CD4-positive, CD25-positive, alpha-beta regulatory T cell (primary cell): ENCODE measurements around the gene UACA. TPM values are rescaled to one million over a fixed set of nuclear protein-coding genes. Genes with fewer than 3 reads are reported as not detected.
A peak's percentile ranks its signal among the peaks of the same experiment; 100 is the strongest.

Experiments
- ATAC-seq, 2 donors: fragments of 150-1000 bp; cut with Tn5 transposase; one replicate each; pipeline ENCODE4 v1.10.0; 2021; ENCODE audit warnings: low read depth in 2 of 2, moderate number of reproducible peaks in 2 of 2, moderate library complexity in 1 of 2
- DNase-seq, 3 donors: peaks; one replicate each; pipeline versions ENCODE4 v3.0.0 to v3.0.0-alpha.2; 2012 to 2022; ENCODE audit warnings: mixed read lengths in 1 of 3
- H3K27ac ChIP-seq: one replicate; pipeline ENCODE4 v1.7.0; 2013; ENCODE audit warnings: mild to moderate bottlenecking, low read length; ENCODE audit not compliant: insufficient read depth, poor library complexity, severe bottlenecking
- H3K27me3 ChIP-seq: one replicate; pipeline ENCODE4 v1.7.0; 2013; ENCODE audit warnings: low read length; ENCODE audit not compliant: control insufficient read depth, insufficient read depth
- H3K36me3 ChIP-seq: one replicate; pipeline ENCODE4 v1.7.0; 2013; ENCODE audit warnings: mild to moderate bottlenecking, low read length, moderate library complexity; ENCODE audit not compliant: control insufficient read depth, insufficient read depth
- H3K4me1 ChIP-seq: 2 replicates; pipeline ENCODE4 v1.7.0; 2013; ENCODE audit warnings: mild to moderate bottlenecking, low read length; ENCODE audit not compliant: insufficient read depth, control insufficient read depth, poor library complexity, severe bottlenecking
- H3K4me3 ChIP-seq: one replicate; pipeline ENCODE4 v1.7.0; 2013; ENCODE audit warnings: low read depth, mild to moderate bottlenecking, low read length, moderate library complexity
- H3K9me3 ChIP-seq, 2 experiments: 1 replicate in 1 of 2; 2 replicates in 1 of 2; pipeline ENCODE4 v1.7.0; 2013; ENCODE audit warnings: low read length in 2 of 2, mild to moderate bottlenecking in 1 of 2, moderate library complexity in 1 of 2; ENCODE audit not compliant: control insufficient read depth in 2 of 2
- H3K27ac Mint-ChIP-seq, 3 donors: one replicate each; pipeline ENCODE4 v1.8.0; 2020 to 2022; ENCODE audit warnings: mild to moderate bottlenecking in 3 of 3, mixed read lengths in 3 of 3, moderate library complexity in 2 of 3
- H3K27me3 Mint-ChIP-seq: one replicate; pipeline ENCODE4 v1.8.0; 2022; ENCODE audit warnings: mild to moderate bottlenecking, mixed read lengths
- H3K36me3 Mint-ChIP-seq: one replicate; pipeline ENCODE4 v1.8.0; 2020; ENCODE audit warnings: mixed read lengths
- H3K4me1 Mint-ChIP-seq, 4 donors: one replicate each; pipeline ENCODE4 v1.8.0; 2020 to 2022; ENCODE audit warnings: mixed read lengths in 4 of 4, mild to moderate bottlenecking in 1 of 4
- H3K4me3 Mint-ChIP-seq, 4 donors: one replicate each; pipeline ENCODE4 v1.8.0; 2020 to 2022; ENCODE audit warnings: mild to moderate bottlenecking in 4 of 4, mixed read lengths in 4 of 4, moderate library complexity in 3 of 4
- H3K9me3 Mint-ChIP-seq, 7 donors: one replicate each; pipeline ENCODE4 v1.8.0; 2020 to 2022; ENCODE audit warnings: mixed read lengths in 7 of 7, mild to moderate bottlenecking in 3 of 7, moderate library complexity in 2 of 7
- polyA plus RNA-seq, 4 donors: library from polyadenylated mRNA; unstranded; fragments of 300-500 nt; fragmentation: Illumina TruSeq; gene quantifications; one replicate each; pipeline ENCODE4 v1.2.3, GENCODE V29; 2021
- total RNA-seq: library from RNA; stranded (reverse); gene quantifications from one replicate; pipeline ENCODE4 v1.2.3, GENCODE V29; 2022

Gene UACA
- total and polyA plus RNA-seq, 5 donors from 2014 or later: 0.47 TPM; not detected in 4

- no peaks in the 10 kb centered on the region for H3K4me1 ChIP-seq
- Mint-ChIP-seq H3K27ac (no peak overlapping the region), H3K36me3 (no peaks in the 10 kb centered on the region), H3K27me3 (no peaks in the 10 kb centered on the region), H3K4me3 (no peak overlapping the region), H3K9me3 (no peaks in the 10 kb centered on the region), H3K4me1 (no peaks in the 10 kb centered on the region)
- no peak for DNase-seq
- ATAC-seq: no peak
- H3K9me3 ChIP-seq: no peaks in the 10 kb centered on the region
- no peak overlapping the region for H3K27ac ChIP-seq
- H3K4me3 ChIP-seq: no peak overlapping the region
- no peaks in the 10 kb centered on the region for H3K36me3 ChIP-seq
- H3K27me3 ChIP-seq: peaks cover 2% of the 10 kb centered on the region
These were observed 36.5 kb upstream of the UACA start for GRCh38 chr15:70799667-70800450.

- no peak overlapping the region for H3K4me3 ChIP-seq
- H3K27me3 ChIP-seq: peaks cover 2% of the 10 kb centered on the region
- Mint-ChIP-seq H3K4me1 (no peaks in the 10 kb centered on the region), H3K36me3 (no peaks in the 10 kb centered on the region), H3K27ac (no peak overlapping the region), H3K27me3 (peaks cover 7% of the 10 kb centered on the region), H3K9me3 (no peaks in the 10 kb centered on the region), H3K4me3 (no peak overlapping the region)
- no peaks in the 10 kb centered on the region for H3K36me3 ChIP-seq
- H3K9me3 ChIP-seq: no peaks in the 10 kb centered on the region
- H3K4me1 ChIP-seq: no peaks in the 10 kb centered on the region
- no peak for DNase-seq
- ATAC-seq: no peak
- no peak overlapping the region for H3K27ac ChIP-seq
These were observed 34.1 kb upstream of the UACA start for GRCh38 chr15:70797464-70797863.

- Mint-ChIP-seq H3K4me3 (no peak overlapping the region), H3K36me3 (no peaks in the 10 kb centered on the region), H3K9me3 (no peaks in the 10 kb centered on the region), H3K27me3 (peaks cover 7% of the 10 kb centered on the region), H3K4me1 (no peaks in the 10 kb centered on the region), H3K27ac (peak overlapping the region in 1 of 3 donors; percentile 14)
- ATAC-seq (no peak), DNase-seq (no peak)
- H3K27ac ChIP-seq: no peak overlapping the region
- peaks cover 2% of the 10 kb centered on the region for H3K27me3 ChIP-seq
- no peaks in the 10 kb centered on the region for H3K4me1 ChIP-seq
- no peak overlapping the region for H3K4me3 ChIP-seq
- no peaks in the 10 kb centered on the region for H3K9me3 ChIP-seq
- no peaks in the 10 kb centered on the region for H3K36me3 ChIP-seq
These were observed 33.4 kb upstream of the UACA start for GRCh38 chr15:70796516-70797310.

- ATAC-seq (no peak), DNase-seq (no peak)
- Mint-ChIP-seq H3K4me1 (no peaks in the 10 kb centered on the region), H3K27me3 (peaks cover 7% of the 10 kb centered on the region), H3K36me3 (no peaks in the 10 kb centered on the region), H3K27ac (no peak overlapping the region), H3K4me3 (no peak overlapping the region), H3K9me3 (no peaks in the 10 kb centered on the region)
- Histone ChIP-seq H3K4me1 (no peaks in the 10 kb centered on the region), H3K27ac (no peak overlapping the region), H3K4me3 (no peak overlapping the region), H3K9me3 (no peaks in the 10 kb centered on the region), H3K27me3 (peaks cover 2% of the 10 kb centered on the region), H3K36me3 (no peaks in the 10 kb centered on the region)
These were observed 31.9 kb upstream of the UACA start for GRCh38 chr15:70795311-70795665.

GRCh38 chr15:70794596-70795310, 31.4 kb upstream of the UACA start:
- no peaks in the 10 kb centered on the region for H3K36me3 ChIP-seq
- Mint-ChIP-seq H3K4me3 (no peak overlapping the region), H3K9me3 (no peaks in the 10 kb centered on the region), H3K36me3 (no peaks in the 10 kb centered on the region), H3K4me1 (no peaks in the 10 kb centered on the region), H3K27me3 (peaks cover 7% of the 10 kb centered on the region), H3K27ac (no peak overlapping the region)
- H3K4me3 ChIP-seq: no peak overlapping the region
- DNase-seq (no peak), ATAC-seq (no peak)
- H3K27ac ChIP-seq: no peak overlapping the region
- no peaks in the 10 kb centered on the region for H3K4me1 ChIP-seq
- no peaks in the 10 kb centered on the region for H3K9me3 ChIP-seq
- H3K27me3 ChIP-seq: peaks cover 2% of the 10 kb centered on the region

GRCh38 chr15:70793694-70794093, 30.3 kb upstream of the UACA start:
- Mint-ChIP-seq H3K4me3 (no peak overlapping the region), H3K9me3 (no peaks in the 10 kb centered on the region), H3K27me3 (peaks cover 7% of the 10 kb centered on the region), H3K4me1 (no peaks in the 10 kb centered on the region), H3K27ac (no peak overlapping the region), H3K36me3 (no peaks in the 10 kb centered on the region)
- Histone ChIP-seq H3K9me3 (no peaks in the 10 kb centered on the region), H3K4me1 (no peaks in the 10 kb centered on the region), H3K4me3 (no peak overlapping the region), H3K27me3 (no peaks in the 10 kb centered on the region), H3K27ac (no peak overlapping the region), H3K36me3 (no peaks in the 10 kb centered on the region)
- DNase-seq (no peak), ATAC-seq (no peak)

GRCh38 chr15:70792171-70792573, 28.8 kb upstream of the UACA start:
- Histone ChIP-seq H3K27me3 (no peaks in the 10 kb centered on the region), H3K27ac (no peak overlapping the region), H3K4me3 (no peak overlapping the region), H3K4me1 (no peaks in the 10 kb centered on the region), H3K9me3 (no peaks in the 10 kb centered on the region), H3K36me3 (no peaks in the 10 kb centered on the region)
- Mint-ChIP-seq H3K4me1 (no peaks in the 10 kb centered on the region), H3K9me3 (no peaks in the 10 kb centered on the region), H3K27me3 (peaks cover 7% of the 10 kb centered on the region), H3K4me3 (no peak overlapping the region), H3K27ac (no peak overlapping the region), H3K36me3 (no peaks in the 10 kb centered on the region)
- no peak for ATAC-seq
- DNase-seq: no peak
